Measurements from ENCODE around the gene PRKN.

- TF ChIP-seq, protein P1, sequence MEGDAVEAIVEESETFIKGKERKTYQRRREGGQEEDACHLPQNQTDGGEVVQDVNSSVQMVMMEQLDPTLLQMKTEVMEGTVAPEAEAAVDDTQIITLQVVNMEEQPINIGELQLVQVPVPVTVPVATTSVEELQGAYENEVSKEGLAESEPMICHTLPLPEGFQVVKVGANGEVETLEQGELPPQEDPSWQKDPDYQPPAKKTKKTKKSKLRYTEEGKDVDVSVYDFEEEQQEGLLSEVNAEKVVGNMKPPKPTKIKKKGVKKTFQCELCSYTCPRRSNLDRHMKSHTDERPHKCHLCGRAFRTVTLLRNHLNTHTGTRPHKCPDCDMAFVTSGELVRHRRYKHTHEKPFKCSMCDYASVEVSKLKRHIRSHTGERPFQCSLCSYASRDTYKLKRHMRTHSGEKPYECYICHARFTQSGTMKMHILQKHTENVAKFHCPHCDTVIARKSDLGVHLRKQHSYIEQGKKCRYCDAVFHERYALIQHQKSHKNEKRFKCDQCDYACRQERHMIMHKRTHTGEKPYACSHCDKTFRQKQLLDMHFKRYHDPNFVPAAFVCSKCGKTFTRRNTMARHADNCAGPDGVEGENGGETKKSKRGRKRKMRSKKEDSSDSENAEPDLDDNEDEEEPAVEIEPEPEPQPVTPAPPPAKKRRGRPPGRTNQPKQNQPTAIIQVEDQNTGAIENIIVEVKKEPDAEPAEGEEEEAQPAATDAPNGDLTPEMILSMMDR (IDR thresholded peaks at IDR 0.05; ENCODE audit: poor library complexity, severe bottlenecking), result no peak
- no peak for TF ChIP-seq EP300 (conservative IDR thresholded peaks at IDR 0.05; ENCODE audit: poor library complexity, severe bottlenecking)
- TF ChIP-seq POLR2AphosphoS5 (IDR thresholded peaks at IDR 0.05), result no peak
- no peak for TF ChIP-seq TAF1 (IDR thresholded peaks at IDR 0.05; ENCODE audit: low read depth)
- TF ChIP-seq EZH2 (IDR thresholded peaks at IDR 0.05; ENCODE audit: borderline replicate concordance, insufficient read depth, low read length, poor library complexity, severe bottlenecking), result no peak
- TF ChIP-seq, protein P2, sequence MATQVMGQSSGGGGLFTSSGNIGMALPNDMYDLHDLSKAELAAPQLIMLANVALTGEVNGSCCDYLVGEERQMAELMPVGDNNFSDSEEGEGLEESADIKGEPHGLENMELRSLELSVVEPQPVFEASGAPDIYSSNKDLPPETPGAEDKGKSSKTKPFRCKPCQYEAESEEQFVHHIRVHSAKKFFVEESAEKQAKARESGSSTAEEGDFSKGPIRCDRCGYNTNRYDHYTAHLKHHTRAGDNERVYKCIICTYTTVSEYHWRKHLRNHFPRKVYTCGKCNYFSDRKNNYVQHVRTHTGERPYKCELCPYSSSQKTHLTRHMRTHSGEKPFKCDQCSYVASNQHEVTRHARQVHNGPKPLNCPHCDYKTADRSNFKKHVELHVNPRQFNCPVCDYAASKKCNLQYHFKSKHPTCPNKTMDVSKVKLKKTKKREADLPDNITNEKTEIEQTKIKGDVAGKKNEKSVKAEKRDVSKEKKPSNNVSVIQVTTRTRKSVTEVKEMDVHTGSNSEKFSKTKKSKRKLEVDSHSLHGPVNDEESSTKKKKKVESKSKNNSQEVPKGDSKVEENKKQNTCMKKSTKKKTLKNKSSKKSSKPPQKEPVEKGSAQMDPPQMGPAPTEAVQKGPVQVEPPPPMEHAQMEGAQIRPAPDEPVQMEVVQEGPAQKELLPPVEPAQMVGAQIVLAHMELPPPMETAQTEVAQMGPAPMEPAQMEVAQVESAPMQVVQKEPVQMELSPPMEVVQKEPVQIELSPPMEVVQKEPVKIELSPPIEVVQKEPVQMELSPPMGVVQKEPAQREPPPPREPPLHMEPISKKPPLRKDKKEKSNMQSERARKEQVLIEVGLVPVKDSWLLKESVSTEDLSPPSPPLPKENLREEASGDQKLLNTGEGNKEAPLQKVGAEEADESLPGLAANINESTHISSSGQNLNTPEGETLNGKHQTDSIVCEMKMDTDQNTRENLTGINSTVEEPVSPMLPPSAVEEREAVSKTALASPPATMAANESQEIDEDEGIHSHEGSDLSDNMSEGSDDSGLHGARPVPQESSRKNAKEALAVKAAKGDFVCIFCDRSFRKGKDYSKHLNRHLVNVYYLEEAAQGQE (IDR thresholded peaks at IDR 0.05; ENCODE audit: borderline replicate concordance), result no peak
Measured at GRCh38 chr6:162751211-162751859, 23.8 kb upstream of the PRKN start.

Measured in neural cell (in vitro differentiated cells).